SH-SY5Y (cell line): ENCODE data around the gene KRT14.
A peak's percentile ranks its signal among the peaks of the same experiment; 100 is the strongest.

Source experiments
- GATA2 ChIP-seq: IDR thresholded peaks from 2 replicates; pipeline ENCODE4 v1.6.1; 2011; ENCODE audit warnings: mild to moderate bottlenecking, low read depth, low read length
- GATA3 ChIP-seq: IDR thresholded peaks from 2 replicates; pipeline ENCODE4 v1.6.1; 2011; ENCODE audit warnings: low read depth, mild to moderate bottlenecking, low read length, moderate library complexity

Gene KRT14

DNA sequence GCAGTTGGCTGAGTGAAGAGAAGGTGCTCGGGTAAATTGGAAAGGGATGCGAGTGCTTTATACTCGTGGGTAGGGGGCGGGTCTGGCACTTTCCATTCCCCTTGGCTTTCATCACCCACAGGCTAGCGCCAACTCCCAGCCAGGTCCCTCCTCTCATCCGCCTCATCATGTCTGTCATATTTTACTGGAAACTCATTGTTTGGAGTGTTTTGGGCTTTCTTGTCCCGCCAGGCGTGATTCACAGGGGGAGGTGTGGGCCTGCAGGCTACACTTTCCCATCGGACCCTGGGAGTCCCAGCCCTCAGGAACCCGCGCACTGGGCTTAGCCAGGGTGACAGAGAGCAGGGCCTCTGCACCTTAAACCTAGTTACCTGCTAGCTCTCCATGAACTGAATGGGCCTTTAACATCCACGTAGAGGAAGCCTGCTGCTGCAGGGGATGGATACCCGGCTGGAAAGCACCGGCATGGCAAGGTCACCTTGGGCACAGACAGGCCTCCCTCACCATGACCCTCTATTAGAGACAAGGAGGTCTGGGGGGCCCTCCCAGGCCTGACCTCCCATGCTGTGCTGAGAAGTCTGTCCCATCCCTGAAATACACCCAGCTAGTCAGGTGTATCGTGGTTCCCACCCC lies at the start of gene KRT14:
KRT14 (minus strand) TSS at position 33 of the 633 bp plus-strand sequence. CDS start 61 bp downstream, outside the sequence.
- TF ChIP-seq GATA2 = no peak
- TF ChIP-seq GATA3 = no peak

DNA sequence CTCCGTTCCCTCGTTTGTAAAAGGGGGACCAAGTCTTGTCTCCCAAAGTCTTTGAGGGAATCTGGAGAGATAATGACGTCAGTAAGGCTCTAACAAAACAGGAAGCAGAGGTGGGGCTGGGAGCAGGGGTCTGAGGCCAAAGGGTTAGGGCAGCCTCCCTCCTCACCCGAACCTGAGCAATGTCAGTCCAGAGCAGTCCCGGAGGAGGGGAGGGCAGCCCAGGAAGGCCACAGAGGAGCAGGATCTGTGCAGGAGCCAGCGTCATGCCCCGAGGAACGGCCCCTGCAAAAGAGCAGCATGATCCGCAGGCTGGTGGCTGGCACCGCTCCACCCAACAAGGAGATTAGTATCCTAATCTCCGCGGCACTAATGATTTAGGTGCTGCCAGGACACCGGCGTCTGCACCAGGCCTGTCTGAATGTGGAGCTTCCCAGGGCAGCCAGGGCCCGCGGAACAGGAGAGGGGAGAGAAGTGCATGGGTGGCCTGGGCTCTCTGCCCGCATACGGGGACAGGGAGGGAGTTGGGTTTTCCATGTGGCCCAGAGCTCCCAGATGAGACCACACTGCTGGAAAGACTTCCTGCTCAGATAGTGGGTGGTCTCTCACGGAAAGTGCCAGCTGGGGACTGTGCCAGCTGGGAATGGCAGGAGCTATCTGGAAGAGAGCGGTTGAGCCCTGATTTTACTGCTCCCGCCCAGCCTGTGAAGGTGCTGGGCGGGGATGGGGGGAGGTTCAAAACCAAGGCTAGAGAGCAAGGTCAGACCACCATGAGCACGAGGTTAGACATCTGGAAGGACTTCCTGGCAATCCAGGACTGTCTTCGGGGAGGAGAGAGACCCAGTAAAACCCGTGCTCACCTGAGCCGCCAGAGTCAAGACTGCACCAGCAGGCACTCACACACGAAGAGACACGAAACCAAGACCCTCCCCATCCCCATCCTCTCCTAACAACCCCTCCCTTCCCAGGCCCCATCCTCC lies 48.7 kb upstream of the KRT14 start:
- peak; percentile 88 for TF ChIP-seq GATA2
- TF ChIP-seq GATA3 = no peak

DNA sequence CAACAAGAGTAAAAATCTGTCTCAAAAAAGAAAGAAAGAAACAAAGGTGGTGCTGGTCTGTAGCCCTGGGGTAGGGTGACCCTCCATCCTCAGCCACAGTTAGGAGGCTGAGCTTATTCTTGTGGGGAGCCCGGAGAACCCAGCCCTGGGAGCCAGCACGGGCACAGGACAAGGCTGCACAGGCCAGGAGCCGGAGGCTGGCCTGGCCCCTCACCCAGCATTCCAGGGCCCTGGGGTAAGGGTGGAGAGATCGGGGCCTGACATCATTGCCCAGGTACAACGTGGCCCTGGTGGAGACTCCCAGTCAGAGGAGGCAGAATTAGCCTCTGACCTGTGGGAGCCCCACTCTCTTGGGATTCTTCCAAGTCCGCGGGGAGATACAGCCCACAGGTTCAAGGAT lies 47.9 kb upstream of the KRT14 start:
- TF ChIP-seq GATA2 (no peak), GATA3 (no peak)

DNA sequence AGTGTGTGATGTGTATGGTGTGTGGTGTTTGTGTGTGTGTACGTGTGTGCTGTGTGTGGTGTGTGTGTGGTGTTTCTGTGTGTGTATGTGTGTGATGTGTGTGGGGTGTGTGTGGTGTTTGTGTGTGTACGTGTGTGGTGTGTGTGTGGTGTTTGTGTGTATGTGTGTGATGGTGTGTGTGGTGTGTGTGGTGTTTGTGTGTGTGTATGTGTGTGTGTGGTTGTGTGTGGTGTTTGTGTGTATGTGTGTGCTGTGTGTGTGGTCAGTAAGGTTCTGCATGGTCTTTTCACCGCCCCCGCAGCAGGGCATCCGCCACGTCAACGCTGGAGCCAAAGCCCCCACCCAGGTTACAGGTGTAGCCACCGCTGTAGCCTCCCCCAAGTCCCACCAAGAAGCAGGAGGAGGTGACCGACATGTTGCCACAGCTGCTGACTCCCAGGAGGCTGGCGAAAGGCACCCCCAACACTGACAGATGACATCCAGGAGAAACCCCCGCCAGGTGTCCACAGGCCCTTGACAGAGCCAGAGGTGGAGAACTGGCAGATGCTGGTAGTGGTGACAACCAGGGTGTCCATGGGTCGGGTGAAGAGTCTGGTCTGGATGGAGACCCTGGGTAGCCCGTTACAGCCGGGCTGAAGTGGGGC lies 47.0 kb upstream of the KRT14 start:
- TF ChIP-seq GATA2 = no peak
- no peak for TF ChIP-seq GATA3

DNA sequence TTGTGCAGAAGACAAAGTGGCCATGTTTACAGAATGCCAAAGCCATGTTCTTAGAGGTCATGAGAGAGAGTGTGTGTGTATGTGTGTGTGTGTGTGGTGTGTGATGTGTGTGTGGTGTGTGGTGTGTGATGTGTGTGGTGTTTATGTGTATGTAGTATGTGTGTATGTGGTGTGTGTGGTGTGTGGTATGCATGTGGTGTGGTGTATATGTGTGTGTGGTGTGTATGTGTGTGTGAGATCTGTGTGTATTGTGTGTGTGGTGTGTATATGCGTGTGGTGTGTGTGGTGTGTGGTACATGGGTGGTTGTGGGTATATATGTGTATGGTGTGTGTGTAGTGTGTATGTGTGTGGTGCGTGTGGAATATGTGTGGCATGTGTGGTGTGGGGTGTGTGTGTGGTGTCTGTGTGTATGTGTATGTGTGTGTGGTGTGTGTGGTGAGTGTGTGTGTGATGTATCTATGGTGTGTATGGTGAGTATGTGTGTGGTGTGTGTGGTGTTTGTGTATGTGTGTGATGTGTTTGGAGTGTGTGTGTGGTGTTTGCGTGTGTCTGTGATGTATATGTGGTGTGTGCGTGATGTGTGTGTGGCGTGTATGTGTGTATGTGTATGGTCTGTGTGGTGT lies 45.9 kb upstream of the KRT14 start:
- TF ChIP-seq GATA2 (no peak), GATA3 (no peak)

DNA sequence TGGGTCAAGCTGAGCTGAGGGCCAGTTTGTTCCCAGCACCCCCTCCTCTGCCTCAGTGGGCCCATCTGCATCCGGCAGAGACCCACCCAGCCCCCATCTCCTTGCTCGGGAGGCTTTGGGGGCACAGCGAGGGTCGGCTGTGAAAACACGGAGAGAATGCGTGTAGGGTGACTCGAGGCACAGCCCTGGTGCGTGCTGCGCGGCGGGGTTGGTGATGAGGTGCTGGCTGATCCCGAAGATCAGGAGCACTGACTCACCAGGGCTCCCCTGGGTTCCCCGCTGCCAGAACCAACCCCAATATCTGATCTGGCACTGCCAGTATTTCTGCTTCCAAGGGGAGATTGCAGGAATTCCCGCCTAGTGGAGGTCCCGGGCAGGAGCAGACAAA lies 45.2 kb upstream of the KRT14 start:
- TF ChIP-seq GATA2 (no peak), GATA3 (no peak)

DNA sequence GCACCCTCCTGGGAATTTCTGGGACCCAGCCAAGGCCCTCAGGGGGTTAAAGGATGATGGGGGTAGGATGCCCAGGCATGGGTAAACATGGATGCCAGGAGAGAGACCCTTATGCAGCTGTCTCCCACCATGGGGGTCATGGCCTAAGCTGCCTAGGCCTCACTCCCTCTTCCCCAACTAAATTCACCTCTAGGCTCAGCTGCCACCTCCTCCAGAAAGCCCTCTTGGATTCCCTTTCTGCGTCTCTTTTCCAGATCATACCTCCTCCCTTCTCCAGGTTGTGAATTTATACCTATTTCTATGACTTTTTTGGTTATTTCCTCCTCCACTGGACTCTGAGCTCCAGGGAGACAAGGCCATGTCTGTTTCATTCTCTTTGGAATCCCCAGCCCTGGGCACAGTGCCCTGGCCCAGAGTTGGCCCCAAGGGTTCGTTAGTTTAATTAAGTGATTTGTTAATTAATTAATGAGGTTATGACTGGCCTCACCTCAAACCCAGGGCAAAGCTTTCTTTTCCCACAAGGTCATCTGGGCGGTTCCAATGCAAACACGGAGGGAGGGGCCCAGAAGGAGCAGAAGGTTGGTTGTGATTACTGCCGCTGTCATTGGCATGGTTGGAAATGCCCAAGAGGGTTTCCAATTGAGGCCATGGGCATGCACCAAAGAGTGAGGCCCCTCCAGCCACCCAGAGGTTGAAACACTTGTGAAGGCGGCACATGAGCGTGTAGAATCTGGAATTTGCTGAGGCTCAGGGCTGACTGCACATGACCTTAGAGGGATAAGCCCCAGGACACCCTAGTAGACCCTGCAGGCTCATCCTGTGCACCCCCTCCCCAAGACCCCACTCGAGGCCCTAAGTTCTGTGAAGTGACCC lies 44.6 kb upstream of the KRT14 start:
- TF ChIP-seq GATA2 = no peak
- TF ChIP-seq GATA3 = no peak

DNA sequence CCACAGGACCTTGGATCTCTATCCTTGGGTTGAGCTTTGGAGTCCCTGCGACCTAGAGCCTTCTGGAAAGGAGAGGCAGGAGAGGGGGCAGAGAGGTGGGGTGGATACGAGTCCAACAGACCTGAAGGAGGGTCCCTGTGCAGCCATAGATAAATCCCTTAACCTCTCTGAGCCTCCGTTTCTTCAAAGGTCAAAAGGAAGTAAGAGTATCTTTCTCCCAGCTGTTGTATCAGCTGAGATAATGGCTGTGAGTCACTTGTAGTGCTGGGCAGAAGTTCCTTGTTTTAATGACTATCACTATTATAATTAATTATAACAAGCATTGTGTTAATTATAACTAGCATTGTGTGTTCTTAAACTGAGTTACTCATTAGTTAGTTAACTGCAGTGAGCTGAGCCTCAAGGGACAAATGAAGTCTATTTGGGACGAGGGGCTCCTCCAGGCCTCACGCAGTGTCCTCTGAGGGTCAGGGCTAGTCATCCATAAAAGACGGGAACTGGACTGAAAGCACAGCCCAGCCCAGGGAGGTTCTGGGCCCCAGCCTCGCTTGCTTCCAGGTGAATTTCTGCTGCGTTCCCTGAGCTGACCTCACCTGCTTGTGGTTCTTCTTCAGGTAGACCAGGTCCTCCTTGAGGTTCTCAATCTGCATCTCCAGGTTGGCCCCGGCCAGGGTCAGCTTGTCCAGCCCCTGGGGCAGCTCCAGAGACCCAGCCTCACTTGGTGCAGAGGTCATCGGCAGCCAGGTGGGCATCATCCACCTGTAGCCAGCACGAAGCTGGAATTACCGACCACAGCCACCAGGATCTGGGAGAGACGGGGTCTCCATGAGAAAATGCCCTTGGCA lies 43.4 kb upstream of the KRT14 start:
- no peak for TF ChIP-seq GATA3
- no peak for TF ChIP-seq GATA2

DNA sequence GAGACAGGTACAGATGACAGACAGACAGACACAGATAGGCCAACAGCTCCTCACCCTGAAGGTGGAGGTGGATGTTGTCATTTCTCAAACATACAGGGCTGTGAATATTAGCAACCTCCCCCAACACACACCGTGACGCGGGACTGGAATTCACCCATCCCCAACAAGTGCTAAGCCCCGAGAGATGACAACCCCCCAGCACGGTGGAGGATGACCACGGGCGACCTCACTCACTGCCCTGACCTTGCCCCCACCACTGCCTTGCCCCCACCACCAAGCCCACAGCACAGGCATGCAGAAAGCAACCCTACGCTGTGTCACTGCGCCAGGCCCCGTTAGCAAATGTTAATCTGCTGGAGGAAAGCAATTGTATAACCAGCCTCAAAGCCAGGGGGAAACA lies 42.6 kb upstream of the KRT14 start:
- TF ChIP-seq GATA2 (no peak), GATA3 (no peak)

DNA sequence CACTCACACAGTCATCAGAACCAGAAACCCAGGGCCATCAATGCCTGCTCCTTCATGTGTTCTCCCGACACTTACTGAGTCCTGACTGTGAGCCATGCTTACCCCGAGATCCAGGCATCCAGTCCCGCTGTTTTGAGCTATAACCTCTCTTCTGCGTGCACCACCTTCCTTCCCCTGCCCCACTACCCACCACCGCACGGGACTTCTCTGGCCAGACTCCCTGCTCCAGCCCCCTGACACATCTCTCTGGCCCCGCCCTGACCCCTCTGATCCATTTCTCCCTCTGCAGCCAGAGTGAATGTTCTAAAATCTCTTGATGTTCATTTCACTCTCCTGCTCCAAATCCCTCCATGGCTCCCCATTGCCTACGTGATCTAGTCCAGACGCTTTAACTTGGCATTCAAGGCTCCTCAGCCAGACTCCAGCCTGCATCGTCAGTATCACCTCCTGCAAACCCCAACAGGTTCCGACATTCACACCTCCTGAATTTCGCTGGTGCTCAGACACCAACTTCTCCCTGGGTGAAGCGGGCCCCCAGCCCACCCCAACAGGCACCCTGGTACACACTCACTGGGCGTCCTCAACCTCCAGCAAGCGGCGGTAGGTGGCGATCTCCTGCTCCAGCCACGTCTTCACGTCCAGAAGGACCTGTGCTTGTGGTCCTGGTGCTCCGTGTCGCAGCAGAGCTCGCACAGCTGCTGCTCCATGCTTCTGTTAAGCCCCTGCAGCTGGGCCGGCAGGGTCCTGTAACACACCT lies 40.8 kb upstream of the KRT14 start:
- TF ChIP-seq GATA3 (no peak), GATA2 (no peak)

DNA sequence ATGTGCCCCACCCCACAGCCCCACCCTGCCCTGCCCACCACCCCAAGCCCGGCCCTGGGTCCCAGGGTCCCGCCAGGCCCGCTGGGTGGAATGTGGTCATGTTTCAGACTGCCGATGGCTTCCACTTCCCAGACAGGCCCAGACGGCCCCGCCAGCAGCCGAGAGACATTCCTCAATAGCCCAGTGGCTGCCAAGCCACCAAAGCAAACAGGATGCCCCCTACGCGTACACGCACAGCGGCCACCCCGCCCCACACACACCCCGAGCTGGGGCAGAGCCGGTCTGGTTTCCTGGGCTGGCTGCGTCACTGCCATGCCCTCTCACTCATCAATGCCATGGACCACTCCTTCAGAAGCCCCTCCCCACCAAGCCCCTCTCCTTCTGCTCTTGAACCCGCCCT lies 38.9 kb upstream of the KRT14 start:
- TF ChIP-seq GATA2 (no peak), GATA3 (no peak)
